HG03575 (cell line): ENCODE results near the gene RAB8B.

ENCODE experiments used
- ATAC-seq: cut with Tn5 transposase; IDR thresholded peaks from one replicate; pipeline ENCODE4 v1.9.1; 2021; ENCODE audit not compliant: unreplicated experiment, insufficient number of reproducible peaks, low FRiP score; ENCODE audit errors: extremely low read depth

RAB8B gene

GRCh38 chr15:63178034-63178433, 11.4 kb upstream of the RAB8B start:
- ATAC-seq, result no peak

- ATAC-seq, result no peak
Measured at GRCh38 chr15:63180746-63181145, 8.7 kb upstream of the RAB8B start.

- ATAC-seq, result no peak
Measured at GRCh38 chr15:63181648-63182047, 7.8 kb upstream of the RAB8B start.

GRCh38 chr15:63185206-63185605, 4.2 kb upstream of the RAB8B start:
- ATAC-seq, result no peak

- ATAC-seq, result no peak
Measured at GRCh38 chr15:63186065-63186464, 3.3 kb upstream of the RAB8B start.

GRCh38 chr15:63187589-63188226, 1.7 kb upstream of the RAB8B start:
- ATAC-seq, result no peak

GRCh38 chr15:63188247-63188925, 1.0 kb upstream of the RAB8B start:
- ATAC-seq, result no peak

GRCh38 chr15:63189941-63190768, 749 bp downstream of the RAB8B start:
- no peak for ATAC-seq

- no peak for ATAC-seq
Measured at GRCh38 chr15:63190769-63191649, 1.6 kb downstream of the RAB8B start.

GRCh38 chr15:63191895-63192618, 2.7 kb downstream of the RAB8B start:
- ATAC-seq, result no peak

GRCh38 chr15:63192619-63193206, 3.3 kb downstream of the RAB8B start:
- ATAC-seq, result no peak

GRCh38 chr15:63194302-63194701, 4.9 kb downstream of the RAB8B start:
- no peak for ATAC-seq

- no peak for ATAC-seq
Measured at GRCh38 chr15:63194880-63195568, 5.6 kb downstream of the RAB8B start.

- no peak for ATAC-seq
Measured at GRCh38 chr15:63195569-63196015, 6.2 kb downstream of the RAB8B start.

GRCh38 chr15:63196842-63197241, 7.4 kb downstream of the RAB8B start:
- no peak for ATAC-seq

- no peak for ATAC-seq
Measured at GRCh38 chr15:63197626-63198025, 8.2 kb downstream of the RAB8B start.

- no peak for ATAC-seq
Measured at GRCh38 chr15:63198371-63199250, 9.2 kb downstream of the RAB8B start.
